ENCODE results near the gene NLK. TPM values are rescaled to one million over a fixed set of nuclear protein-coding genes. Genes with fewer than 3 reads are reported as not detected.
"Not testable (repeated sequence)": the region's sequence is repeated elsewhere in the genome, so short reads cannot be mapped to it uniquely, and the experiment has no call there.

Gene NLK
- total RNA-seq, 1 donor from 2014 or later = 14.1 TPM

GRCh38 chr17:28188841-28189263 is 146.4 kb downstream of the NLK start:
- intact Hi-C loops (cut with micrococcal nuclease) = no loop called here

- intact Hi-C loops (cut with micrococcal nuclease) = no loop called here
Measured at GRCh38 chr17:28189667-28190066, 147.2 kb downstream of the NLK start.

- intact Hi-C loops (cut with micrococcal nuclease) = no loop called here
Measured at GRCh38 chr17:28191018-28191417, 148.5 kb downstream of the NLK start.

GRCh38 chr17:28193241-28193640 is 150.8 kb downstream of the NLK start:
- intact Hi-C loops (cut with micrococcal nuclease) = no loop called here

- intact Hi-C loops (cut with micrococcal nuclease) = no loop called here
Measured at GRCh38 chr17:28194382-28194781, 151.9 kb downstream of the NLK start.

GRCh38 chr17:28196636-28197035 is 154.2 kb downstream of the NLK start:
- intact Hi-C loops (cut with micrococcal nuclease) = no loop called here

GRCh38 chr17:28199115-28199514 is 156.6 kb downstream of the NLK start:
- intact Hi-C loops (cut with micrococcal nuclease) = no loop called here

GRCh38 chr17:28199728-28200127 is 157.3 kb downstream of the NLK start:
- intact Hi-C loops (cut with micrococcal nuclease) = no loop called here

GRCh38 chr17:28201315-28201714 is 158.8 kb downstream of the NLK start:
- intact Hi-C loops (cut with micrococcal nuclease) = no loop called here

GRCh38 chr17:28204244-28204643 is 161.8 kb downstream of the NLK start:
- intact Hi-C loops (cut with micrococcal nuclease) = no loop called here

GRCh38 chr17:28204751-28205150 is 162.3 kb downstream of the NLK start:
- intact Hi-C loops (cut with micrococcal nuclease) = no loop called here

GRCh38 chr17:28206292-28206691 is 163.8 kb downstream of the NLK start:
- intact Hi-C loops (cut with micrococcal nuclease) = no loop called here

- intact Hi-C loops (cut with micrococcal nuclease) = no loop called here
Measured at GRCh38 chr17:28211811-28212210, 169.3 kb downstream of the NLK start.

- intact Hi-C loops (cut with micrococcal nuclease) = not testable (repeated sequence)
Measured at GRCh38 chr17:28213578-28213977, 171.1 kb downstream of the NLK start.

GRCh38 chr17:28216052-28216451 is 173.6 kb downstream of the NLK start:
- intact Hi-C loops (cut with micrococcal nuclease) = no loop called here

GRCh38 chr17:28216528-28216927 is 174.1 kb downstream of the NLK start:
- intact Hi-C loops (cut with micrococcal nuclease) = no loop called here

- intact Hi-C loops (cut with micrococcal nuclease) = no loop called here
Measured at GRCh38 chr17:28219771-28220170, 177.3 kb downstream of the NLK start.

- intact Hi-C loops (cut with micrococcal nuclease) = no loop called here
Measured at GRCh38 chr17:28221751-28222414, 179.4 kb downstream of the NLK start.

GRCh38 chr17:28225271-28225670 is 182.8 kb downstream of the NLK start:
- intact Hi-C loops (cut with micrococcal nuclease) = no loop called here

- intact Hi-C loops (cut with micrococcal nuclease) = no loop called here
Measured at GRCh38 chr17:28225867-28226266, 183.4 kb downstream of the NLK start.

- intact Hi-C loops (cut with micrococcal nuclease) = no loop called here
Measured at GRCh38 chr17:28226563-28227315, 184.3 kb downstream of the NLK start.

- intact Hi-C loops (cut with micrococcal nuclease) = no loop called here
Measured at GRCh38 chr17:28227316-28228108, 185.0 kb downstream of the NLK start.
